ENCODE measurements around the gene CDX1. TPM values are rescaled to one million over a fixed set of nuclear protein-coding genes. Genes with fewer than 3 reads are reported as not detected.

The CDX1 gene
- total RNA-seq, 1 donor from 2014 or later: not detected

GRCh38 chr5:150119421-150120061 lies 47.0 kb upstream of the CDX1 start:
- Histone ChIP-seq H3K4me1 (peaks cover 11% of the 10 kb centered on the region), H3K4me2 (no peak overlapping the region), H3K36me3 (no peaks in the 10 kb centered on the region), H3K9me3 (ENCODE audit: low read depth) (no peaks in the 10 kb centered on the region), H3K9ac (no peak overlapping the region), H3K79me2 (ENCODE audit: low read depth) (no peaks in the 10 kb centered on the region), H4K20me1 (ENCODE audit: low read depth) (no peaks in the 10 kb centered on the region), H2AFZ (replicated peaks) (no peak overlapping the region), H3F3A (ENCODE audit: low read depth) (no peaks in the 10 kb centered on the region), H3K27me3 (no peaks in the 10 kb centered on the region), H3K27ac (no peak overlapping the region), H3K4me3 (no peak overlapping the region)
- TF ChIP-seq EZH2phosphoT487 (IDR thresholded peaks at IDR 0.05): no peak
- no peak overlapping the region for H3K4me3 Mint-ChIP-seq
- peaks cover 5% of the 10 kb centered on the region for H3K4me1 Mint-ChIP-seq
- H3K27me3 Mint-ChIP-seq (ENCODE audit: insufficient read depth, low read depth): peaks cover 2% of the 10 kb centered on the region
- H3K9me3 Mint-ChIP-seq: no peaks in the 10 kb centered on the region
- no peak for DNase-seq (ENCODE audit: low spot score)
- no peaks in the 10 kb centered on the region for H3K36me3 Mint-ChIP-seq
- no peak overlapping the region for H3K27ac Mint-ChIP-seq

- no peak overlapping the region for H3K27ac ChIP-seq
- Mint-ChIP-seq H3K4me3 (no peak overlapping the region), H3K27ac (no peak overlapping the region), H3K4me1 (peaks cover 7% of the 10 kb centered on the region), H3K9me3 (no peaks in the 10 kb centered on the region), H3K36me3 (no peaks in the 10 kb centered on the region), H3K27me3 (ENCODE audit: insufficient read depth, low read depth) (peaks cover 2% of the 10 kb centered on the region)
- H2AFZ ChIP-seq (replicated peaks): no peak overlapping the region
- no peak overlapping the region for H3K9ac ChIP-seq
- H3K4me2 ChIP-seq: no peak overlapping the region
- no peaks in the 10 kb centered on the region for H4K20me1 ChIP-seq (ENCODE audit: low read depth)
- H3K4me3 ChIP-seq: no peak overlapping the region
- no peaks in the 10 kb centered on the region for H3K36me3 ChIP-seq
- no peaks in the 10 kb centered on the region for H3K9me3 ChIP-seq (ENCODE audit: low read depth)
- TF ChIP-seq EZH2 (IDR thresholded peaks at IDR 0.05) (no peak), CTCF (IDR thresholded peaks at IDR 0.05) (no peak), EZH2phosphoT487 (IDR thresholded peaks at IDR 0.05) (no peak)
- H3K27me3 ChIP-seq: no peaks in the 10 kb centered on the region
- peaks cover 11% of the 10 kb centered on the region for H3K4me1 ChIP-seq
- H3F3A ChIP-seq (ENCODE audit: low read depth): no peaks in the 10 kb centered on the region
- no peak for DNase-seq (ENCODE audit: low spot score)
- H3K79me2 ChIP-seq (ENCODE audit: low read depth): no peaks in the 10 kb centered on the region
These were observed 46.5 kb upstream of the CDX1 start for GRCh38 chr5:150120062-150120441.

GRCh38 chr5:150120617-150121447 lies 45.7 kb upstream of the CDX1 start:
- no peak overlapping the region for H3K4me3 Mint-ChIP-seq
- no peak for TF ChIP-seq CTCF (IDR thresholded peaks at IDR 0.05)
- no peak for TF ChIP-seq EZH2phosphoT487 (IDR thresholded peaks at IDR 0.05)
- no peak for TF ChIP-seq EZH2 (IDR thresholded peaks at IDR 0.05)
- no peak overlapping the region for H3K4me2 ChIP-seq
- no peaks in the 10 kb centered on the region for H3K9me3 Mint-ChIP-seq
- H3K9me3 ChIP-seq (ENCODE audit: low read depth): no peaks in the 10 kb centered on the region
- no peak for DNase-seq (ENCODE audit: low spot score)
- no peaks in the 10 kb centered on the region for H3K27me3 ChIP-seq
- H3K36me3 ChIP-seq: no peaks in the 10 kb centered on the region
- H3K36me3 Mint-ChIP-seq: no peaks in the 10 kb centered on the region
- no peak overlapping the region for H2AFZ ChIP-seq (replicated peaks)
- peaks cover 8% of the 10 kb centered on the region for H3K4me1 Mint-ChIP-seq
- no peak overlapping the region for H3K4me3 ChIP-seq
- no peaks in the 10 kb centered on the region for H3F3A ChIP-seq (ENCODE audit: low read depth)
- H3K27me3 Mint-ChIP-seq (ENCODE audit: insufficient read depth, low read depth): peaks cover 3% of the 10 kb centered on the region
- peaks cover 11% of the 10 kb centered on the region for H3K4me1 ChIP-seq
- H4K20me1 ChIP-seq (ENCODE audit: low read depth): no peaks in the 10 kb centered on the region
- peak overlapping the region; percentile 66 for H3K27ac Mint-ChIP-seq
- H3K9ac ChIP-seq: no peak overlapping the region
- H3K27ac ChIP-seq: no peak overlapping the region
- no peaks in the 10 kb centered on the region for H3K79me2 ChIP-seq (ENCODE audit: low read depth)

Measured in neural progenitor cell (in vitro differentiated cells).